GM23338 (cell line): ENCODE results near the gene SLCO4A1.

ENCODE experiments used
- EZH2phosphoT487 ChIP-seq: fragments of 200-600 bp; sonication (generic); IDR thresholded peaks from one replicate; pipeline ENCODE4 v1.8.1; 2018; ENCODE audit warnings: antibody characterized with exemption; ENCODE audit not compliant: unreplicated experiment
- JUNB ChIP-seq: IDR thresholded peaks from one replicate; pipeline ENCODE4 v1.6.1; 2016; ENCODE audit warnings: antibody characterized with exemption; ENCODE audit not compliant: unreplicated experiment
- POLR2AphosphoS5 ChIP-seq: IDR thresholded peaks from 2 replicates; pipeline ENCODE4 v1.6.1; 2016; ENCODE audit warnings: antibody characterized with exemption, low read depth
- STAT1 ChIP-seq: IDR thresholded peaks from one replicate; pipeline ENCODE4 v1.6.1; 2016; ENCODE audit warnings: antibody characterized with exemption; ENCODE audit not compliant: unreplicated experiment
- TF ChIP-seq, protein P1 (sequence below), 2 experiments: fragments of 200-600 bp in 1 of 2; sonication (generic) in 1 of 2; conservative IDR thresholded peaks; 2 replicates each; pipeline versions ENCODE4 v1.5.1 to v1.6.1; 2016 to 2017; ENCODE audit warnings: antibody characterized with exemption in 2 of 2, low read depth in 2 of 2, mild to moderate bottlenecking in 2 of 2, moderate library complexity in 1 of 2

DNA sequence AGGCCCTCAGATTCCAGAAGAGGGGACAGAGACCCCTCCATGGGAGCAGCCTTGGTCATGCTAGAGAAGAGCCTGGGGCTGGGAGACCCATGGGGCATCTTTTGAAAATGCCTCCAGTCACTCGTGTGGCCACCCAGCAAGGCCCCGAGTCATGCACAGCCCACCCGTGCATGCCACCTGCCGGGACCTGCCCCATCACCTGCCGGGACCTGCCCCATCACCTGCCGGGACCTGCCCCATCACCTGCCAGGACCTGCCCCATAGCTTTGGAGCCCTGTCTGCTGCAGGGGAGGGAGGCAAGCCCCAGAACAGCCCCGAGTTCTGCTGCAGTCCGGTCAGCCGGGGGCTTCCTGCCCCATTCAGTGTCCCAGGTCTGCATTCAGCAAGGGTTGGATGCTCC lies 37.5 kb upstream of the SLCO4A1 start:
- TF ChIP-seq, protein P1, sequence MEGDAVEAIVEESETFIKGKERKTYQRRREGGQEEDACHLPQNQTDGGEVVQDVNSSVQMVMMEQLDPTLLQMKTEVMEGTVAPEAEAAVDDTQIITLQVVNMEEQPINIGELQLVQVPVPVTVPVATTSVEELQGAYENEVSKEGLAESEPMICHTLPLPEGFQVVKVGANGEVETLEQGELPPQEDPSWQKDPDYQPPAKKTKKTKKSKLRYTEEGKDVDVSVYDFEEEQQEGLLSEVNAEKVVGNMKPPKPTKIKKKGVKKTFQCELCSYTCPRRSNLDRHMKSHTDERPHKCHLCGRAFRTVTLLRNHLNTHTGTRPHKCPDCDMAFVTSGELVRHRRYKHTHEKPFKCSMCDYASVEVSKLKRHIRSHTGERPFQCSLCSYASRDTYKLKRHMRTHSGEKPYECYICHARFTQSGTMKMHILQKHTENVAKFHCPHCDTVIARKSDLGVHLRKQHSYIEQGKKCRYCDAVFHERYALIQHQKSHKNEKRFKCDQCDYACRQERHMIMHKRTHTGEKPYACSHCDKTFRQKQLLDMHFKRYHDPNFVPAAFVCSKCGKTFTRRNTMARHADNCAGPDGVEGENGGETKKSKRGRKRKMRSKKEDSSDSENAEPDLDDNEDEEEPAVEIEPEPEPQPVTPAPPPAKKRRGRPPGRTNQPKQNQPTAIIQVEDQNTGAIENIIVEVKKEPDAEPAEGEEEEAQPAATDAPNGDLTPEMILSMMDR (conservative IDR thresholded peaks at IDR 0.05; ENCODE audit: low read depth in 2 of 2), result no peak
- no peak for TF ChIP-seq STAT1
- TF ChIP-seq POLR2AphosphoS5, result no peak
- no peak for TF ChIP-seq EZH2phosphoT487
- no peak for TF ChIP-seq JUNB
